ENCODE results near the gene GABARAP. TPM values are rescaled to one million over a fixed set of nuclear protein-coding genes. Genes with fewer than 3 reads are reported as not detected.

Gene GABARAP
- total RNA-seq, 2 experiments from 2014 or later = 256 to 279 TPM

GRCh38 chr17:7215652-7216180, 26.5 kb downstream of the GABARAP start:
- H3K4me3 Mint-ChIP-seq = peak overlapping the region; percentile 77
- H3K27ac Mint-ChIP-seq = peak overlapping the region; percentile 31
- peaks cover under 1% of the 10 kb centered on the region for H3K36me3 Mint-ChIP-seq (ENCODE audit: low read depth)
- ChIA-PET CTCF (interaction anchor here (0.6 to 2.0 kb wide), 4 partner anchors 10 to 170 kb away, joined by 3 to 5 read pairs (median 4); no protein-coding TSS in a partner anchor), POLR2A (no interaction called here)
- DNase-seq = no peak
- peaks cover 71% of the 10 kb centered on the region for H3K4me1 Mint-ChIP-seq
- H3K27me3 Mint-ChIP-seq = peaks cover 9% of the 10 kb centered on the region
- H3K9me3 Mint-ChIP-seq = no peaks in the 10 kb centered on the region

- Mint-ChIP-seq H3K36me3 (ENCODE audit: low read depth) (no peaks in the 10 kb centered on the region), H3K27ac (peak overlapping the region; percentile 89), H3K9me3 (no peaks in the 10 kb centered on the region), H3K4me3 (peak overlapping the region; percentile 77), H3K4me1 (peaks cover 67% of the 10 kb centered on the region), H3K27me3 (peaks cover 10% of the 10 kb centered on the region)
- ChIA-PET POLR2A (no interaction called here), CTCF (interaction anchor here (0.9 to 2.0 kb wide), 6 partner anchors 9 to 169 kb away, joined by 3 to 7 read pairs (median 4); partner anchors contain the start of gene DVL2)
- DNase-seq = no peak
Measured at GRCh38 chr17:7215136-7215638, 27.1 kb downstream of the GABARAP start.

GRCh38 chr17:7214300-7215135, 27.7 kb downstream of the GABARAP start:
- Mint-ChIP-seq H3K27me3 (peaks cover 15% of the 10 kb centered on the region), H3K36me3 (ENCODE audit: low read depth) (no peaks in the 10 kb centered on the region), H3K4me1 (peaks cover 68% of the 10 kb centered on the region), H3K4me3 (peak overlapping the region; percentile 77), H3K9me3 (no peaks in the 10 kb centered on the region), H3K27ac (peak overlapping the region; percentile 89)
- ChIA-PET POLR2A (no interaction called here), CTCF (interaction anchor here (0.7 to 2.0 kb wide), 11 partner anchors 10 to 194 kb away, joined by 3 to 7 read pairs (median 3); partner anchors contain the start of genes DVL2 and PHF23)
- peak; percentile 99 for DNase-seq

- peak; percentile 81 for DNase-seq
Measured at GRCh38 chr17:7213895-7214299, 28.4 kb downstream of the GABARAP start.

GRCh38 chr17:7211491-7212273, 30.6 kb downstream of the GABARAP start:
- POLR2A ChIA-PET = no interaction called here
- Mint-ChIP-seq H3K4me1 (peaks cover 48% of the 10 kb centered on the region), H3K4me3 (no peak overlapping the region), H3K27me3 (peaks cover 15% of the 10 kb centered on the region), H3K27ac (no peak overlapping the region), H3K9me3 (no peaks in the 10 kb centered on the region), H3K36me3 (ENCODE audit: low read depth) (no peaks in the 10 kb centered on the region)
- CTCF ChIA-PET = no interaction called here
- DNase-seq = no peak

More at GRCh38 chr17:7213895-7214299, 28.4 kb downstream of the GABARAP start:
- Mint-ChIP-seq H3K4me1 (peaks cover 62% of the 10 kb centered on the region), H3K4me3 (peak overlapping the region; percentile 77), H3K36me3 (ENCODE audit: low read depth) (no peaks in the 10 kb centered on the region), H3K9me3 (no peaks in the 10 kb centered on the region), H3K27ac (peak overlapping the region; percentile 89), H3K27me3 (peaks cover 15% of the 10 kb centered on the region)
- POLR2A ChIA-PET = no interaction called here
- CTCF ChIA-PET = interaction anchor here (0.7 to 2.0 kb wide), 9 partner anchors 10 to 193 kb away, joined by 3 to 7 read pairs (median 3); partner anchors contain the start of genes DVL2 and PHF23

- Mint-ChIP-seq H3K27ac (no peak overlapping the region), H3K9me3 (no peaks in the 10 kb centered on the region), H3K27me3 (peaks cover 15% of the 10 kb centered on the region), H3K36me3 (ENCODE audit: low read depth) (no peaks in the 10 kb centered on the region), H3K4me3 (no peak overlapping the region), H3K4me1 (peaks cover 49% of the 10 kb centered on the region)
- ChIA-PET POLR2A (no interaction called here), CTCF (interaction anchor here (1.5 kb wide), 1 partner anchor 10 kb away, joined by 3 read pairs; no protein-coding TSS in a partner anchor)
- DNase-seq = no peak
Measured at GRCh38 chr17:7208754-7209460, 33.3 kb downstream of the GABARAP start.

- CTCF ChIA-PET = interaction anchor here (0.7 to 1.6 kb wide), 2 partner anchors 12 to 128 kb away, joined by 3 read pairs; partner anchors contain the start of gene ACAP1
Measured at GRCh38 chr17:7208027-7208571, 34.1 kb downstream of the GABARAP start.

GRCh38 chr17:7207120-7208001, 34.9 kb downstream of the GABARAP start:
- Mint-ChIP-seq H3K27me3 (peaks cover 14% of the 10 kb centered on the region), H3K4me1 (peaks cover 45% of the 10 kb centered on the region), H3K4me3 (no peak overlapping the region), H3K9me3 (no peaks in the 10 kb centered on the region), H3K27ac (no peak overlapping the region), H3K36me3 (ENCODE audit: low read depth) (peaks cover 2% of the 10 kb centered on the region)
- POLR2A ChIA-PET = no interaction called here
- no peak for DNase-seq
- CTCF ChIA-PET = interaction anchor here (0.7 to 1.6 kb wide), 5 partner anchors 11 to 129 kb away, joined by 3 to 4 read pairs (median 3); partner anchors contain the start of gene ACAP1

More at GRCh38 chr17:7208027-7208571, 34.1 kb downstream of the GABARAP start:
- H3K27me3 Mint-ChIP-seq = peaks cover 15% of the 10 kb centered on the region
- H3K27ac Mint-ChIP-seq = no peak overlapping the region
- H3K9me3 Mint-ChIP-seq = no peaks in the 10 kb centered on the region
- H3K36me3 Mint-ChIP-seq (ENCODE audit: low read depth) = peaks cover under 1% of the 10 kb centered on the region
- H3K4me3 Mint-ChIP-seq = no peak overlapping the region
- POLR2A ChIA-PET = no interaction called here
- H3K4me1 Mint-ChIP-seq = peaks cover 47% of the 10 kb centered on the region
- DNase-seq = no peak

GRCh38 chr17:7205561-7205960, 36.7 kb downstream of the GABARAP start:
- peak overlapping the region; percentile 69 for H3K4me3 Mint-ChIP-seq
- H3K27ac Mint-ChIP-seq = peak overlapping the region; percentile 86
- DNase-seq = no peak
- peaks cover 2% of the 10 kb centered on the region for H3K36me3 Mint-ChIP-seq (ENCODE audit: low read depth)
- peaks cover 6% of the 10 kb centered on the region for H3K27me3 Mint-ChIP-seq
- ChIA-PET CTCF (interaction anchor here (1.0 kb wide), 1 partner anchor 10 kb away, joined by 4 read pairs; no protein-coding TSS in a partner anchor), POLR2A (no interaction called here)
- no peaks in the 10 kb centered on the region for H3K9me3 Mint-ChIP-seq
- peaks cover 37% of the 10 kb centered on the region for H3K4me1 Mint-ChIP-seq

GRCh38 chr17:7204828-7205461, 37.3 kb downstream of the GABARAP start:
- Mint-ChIP-seq H3K9me3 (no peaks in the 10 kb centered on the region), H3K4me3 (peak overlapping the region; percentile 69), H3K4me1 (peaks cover 34% of the 10 kb centered on the region), H3K27me3 (peaks cover 2% of the 10 kb centered on the region), H3K27ac (peak overlapping the region; percentile 86), H3K36me3 (ENCODE audit: low read depth) (peaks cover 2% of the 10 kb centered on the region)
- ChIA-PET CTCF (interaction anchor here (0.7 kb wide), 1 partner anchor 41 kb away, joined by 3 read pairs; no protein-coding TSS in a partner anchor), POLR2A (no interaction called here)
- DNase-seq = peak; percentile 93

Measured in activated CD4-positive, alpha-beta T cell treated with anti-CD3 and anti-CD28 coated beads, Interleukin-2, amount 10 ng/mL, durations not matched to agents 7 days and 5 days (primary cell).